Neural progenitor cell (in vitro differentiated cells): ENCODE measurements around the gene LRRC32. TPM values are rescaled to one million over a fixed set of nuclear protein-coding genes. Genes with fewer than 3 reads are reported as not detected.

Experiments used
- DNase-seq: peaks from one replicate; pipeline ENCODE4 v3.0.0-alpha.2; 2016; ENCODE audit warnings: low spot score
- H2AFZ ChIP-seq: fragments of 200-600 bp; sonication (generic); replicated peaks from 2 replicates; pipeline ENCODE4 v1.6.1; 2016; ENCODE audit warnings: antibody characterized with exemption
- H3F3A ChIP-seq: fragments of 200-600 bp; sonication (generic); 2 replicates; pipeline ENCODE4 v1.6.1; 2016; ENCODE audit warnings: antibody characterized with exemption, low read depth
- H3K27ac ChIP-seq: fragments of 200-600 bp; sonication (generic); 2 replicates; pipeline ENCODE4 v1.5.1; 2016; ENCODE audit warnings: mild to moderate bottlenecking
- H3K27me3 ChIP-seq: fragments of 200-600 bp; sonication (generic); 2 replicates; pipeline ENCODE4 v1.6.1; 2016; ENCODE audit warnings: mild to moderate bottlenecking, moderate library complexity
- H3K36me3 ChIP-seq: fragments of 200-600 bp; sonication (generic); 2 replicates; pipeline ENCODE4 v1.5.1; 2016
- H3K4me1 ChIP-seq: fragments of 200-600 bp; sonication (generic); 2 replicates; pipeline ENCODE4 v1.6.1; 2016; ENCODE audit warnings: mixed run types
- H3K4me2 ChIP-seq: fragments of 200-600 bp; sonication (generic); 2 replicates; pipeline ENCODE4 v1.6.1; 2016
- H3K4me3 ChIP-seq: fragments of 200-600 bp; sonication (generic); 2 replicates; pipeline ENCODE4 v1.5.1; 2016
- H3K79me2 ChIP-seq: fragments of 200-600 bp; sonication (generic); 2 replicates; pipeline ENCODE4 v1.6.1; 2016; ENCODE audit warnings: low read depth
- H3K9ac ChIP-seq: fragments of 200-600 bp; sonication (generic); 2 replicates; pipeline ENCODE4 v1.6.1; 2016
- H3K9me3 ChIP-seq: fragments of 200-600 bp; sonication (generic); 2 replicates; pipeline ENCODE4 v1.5.1; 2016; ENCODE audit warnings: low read depth
- H4K20me1 ChIP-seq: fragments of 200-600 bp; sonication (generic); 2 replicates; pipeline ENCODE4 v1.6.1; 2016; ENCODE audit warnings: low read depth
- H3K27ac Mint-ChIP-seq: 3 replicates; pipeline ENCODE4 v1.8.0; 2021; ENCODE audit warnings: mixed read lengths
- H3K27me3 Mint-ChIP-seq: 2 replicates; pipeline ENCODE4 v1.8.0; 2022; ENCODE audit warnings: low read depth, mild to moderate bottlenecking, inconsistent platforms, moderate library complexity, mixed read lengths; ENCODE audit not compliant: insufficient read depth
- H3K36me3 Mint-ChIP-seq: 3 replicates; pipeline ENCODE4 v1.8.0; 2021; ENCODE audit warnings: mixed read lengths
- H3K4me1 Mint-ChIP-seq: 3 replicates; pipeline ENCODE4 v1.8.0; 2021; ENCODE audit warnings: mixed read lengths
- H3K4me3 Mint-ChIP-seq: 3 replicates; pipeline ENCODE4 v1.8.0; 2021; ENCODE audit warnings: mild to moderate bottlenecking, moderate library complexity, mixed read lengths
- H3K9me3 Mint-ChIP-seq: 3 replicates; pipeline ENCODE4 v1.8.0; 2020; ENCODE audit warnings: mixed read lengths
- CTCF ChIP-seq: fragments of 200-600 bp; sonication (generic); IDR thresholded peaks from 2 replicates; pipeline ENCODE4 v1.5.1; 2017; ENCODE audit warnings: antibody characterized with exemption, mild to moderate bottlenecking
- EZH2 ChIP-seq: fragments of 200-600 bp; sonication (generic); IDR thresholded peaks from 2 replicates; pipeline ENCODE4 v1.6.1; 2017; ENCODE audit warnings: antibody characterized with exemption, mild to moderate bottlenecking, moderate library complexity
- EZH2phosphoT487 ChIP-seq: fragments of 200-600 bp; sonication (generic); IDR thresholded peaks from 2 replicates; pipeline ENCODE4 v1.6.1; 2017; ENCODE audit warnings: antibody characterized with exemption
- total RNA-seq: library from RNA; depleted of rRNA; stranded (reverse); fragments of >200 nt; gene quantifications from 2 replicates; pipeline ENCODE4 v1.2.3, GENCODE V29; 2015; ENCODE audit warnings: low replicate concordance

Gene LRRC32
- total RNA-seq, 1 donor from 2014 or later: 0.21 TPM

GRCh38 chr11:76705826-76706225 is 35.3 kb upstream of the LRRC32 start:
- TF ChIP-seq EZH2: no peak
- no peak for TF ChIP-seq CTCF
- TF ChIP-seq EZH2phosphoT487: no peak
- Histone ChIP-seq H3K4me2 (no peak overlapping the region), H2AFZ (no peak overlapping the region), H3K9ac (no peak overlapping the region), H3K27me3 (no peaks in the 10 kb centered on the region), H3K9me3 (no peaks in the 10 kb centered on the region), H4K20me1 (no peaks in the 10 kb centered on the region), H3F3A (no peaks in the 10 kb centered on the region), H3K4me3 (no peak overlapping the region), H3K79me2 (no peaks in the 10 kb centered on the region), H3K4me1 (peaks cover 4% of the 10 kb centered on the region), H3K27ac (no peak overlapping the region), H3K36me3 (no peaks in the 10 kb centered on the region)
- DNase-seq: no peak
- peaks cover 14% of the 10 kb centered on the region for H3K4me1 Mint-ChIP-seq
- peaks cover 2% of the 10 kb centered on the region for H3K9me3 Mint-ChIP-seq
- no peak overlapping the region for H3K27ac Mint-ChIP-seq
- no peak overlapping the region for H3K4me3 Mint-ChIP-seq
- H3K27me3 Mint-ChIP-seq: peaks cover 5% of the 10 kb centered on the region
- no peaks in the 10 kb centered on the region for H3K36me3 Mint-ChIP-seq

GRCh38 chr11:76704171-76704948 is 33.8 kb upstream of the LRRC32 start:
- no peak for TF ChIP-seq EZH2
- no peak for TF ChIP-seq EZH2phosphoT487
- no peak for TF ChIP-seq CTCF
- no peaks in the 10 kb centered on the region for H3K79me2 ChIP-seq
- no peak overlapping the region for H3K4me3 ChIP-seq
- H3K4me1 ChIP-seq: peaks cover 4% of the 10 kb centered on the region
- Mint-ChIP-seq H3K27me3 (peaks cover 4% of the 10 kb centered on the region), H3K27ac (no peak overlapping the region), H3K4me3 (no peak overlapping the region), H3K9me3 (peaks cover 2% of the 10 kb centered on the region), H3K4me1 (peaks cover 29% of the 10 kb centered on the region), H3K36me3 (no peaks in the 10 kb centered on the region)
- H3K4me2 ChIP-seq: peak overlapping the region; percentile 42
- no peaks in the 10 kb centered on the region for H3K27me3 ChIP-seq
- DNase-seq: peak; percentile 27
- no peak overlapping the region for H2AFZ ChIP-seq
- no peaks in the 10 kb centered on the region for H3K36me3 ChIP-seq
- no peaks in the 10 kb centered on the region for H4K20me1 ChIP-seq
- no peak overlapping the region for H3K27ac ChIP-seq
- H3K9ac ChIP-seq: no peak overlapping the region
- peaks cover 2% of the 10 kb centered on the region for H3F3A ChIP-seq
- H3K9me3 ChIP-seq: no peaks in the 10 kb centered on the region

- Histone ChIP-seq H3K4me3 (no peak overlapping the region), H3K4me2 (no peak overlapping the region), H3F3A (peaks cover 8% of the 10 kb centered on the region), H3K9ac (no peak overlapping the region), H3K27me3 (no peaks in the 10 kb centered on the region), H3K36me3 (no peaks in the 10 kb centered on the region), H3K9me3 (no peaks in the 10 kb centered on the region), H2AFZ (no peak overlapping the region), H3K27ac (no peak overlapping the region), H4K20me1 (no peaks in the 10 kb centered on the region), H3K79me2 (no peaks in the 10 kb centered on the region), H3K4me1 (peaks cover 5% of the 10 kb centered on the region)
- TF ChIP-seq EZH2phosphoT487: no peak
- no peak for TF ChIP-seq EZH2
- TF ChIP-seq CTCF: no peak
- Mint-ChIP-seq H3K27ac (no peak overlapping the region), H3K36me3 (no peaks in the 10 kb centered on the region), H3K4me3 (no peak overlapping the region), H3K27me3 (peaks cover 4% of the 10 kb centered on the region), H3K4me1 (peaks cover 35% of the 10 kb centered on the region), H3K9me3 (peaks cover 2% of the 10 kb centered on the region)
- DNase-seq: no peak
Measured at GRCh38 chr11:76703707-76704106, 33.2 kb upstream of the LRRC32 start.
